ENCODE results near the gene KAZN. TPM values are rescaled to one million over a fixed set of nuclear protein-coding genes. Genes with fewer than 3 reads are reported as not detected.
A peak's percentile ranks its signal among the peaks of the same experiment; 100 is the strongest.

The KAZN gene
- total RNA-seq (2021; fragmentation: NEBNext Ultra II Directional; extraction: Animal tissue kit (Norgen Biotek cat#: 25700)) = 10.6 and 11.8 TPM in 2 replicates
- 3.7 and 5.0 TPM in 2 replicates for polyA plus RNA-seq (2011; rRNA removed)
- polyA plus RNA-seq (2011; cell fraction: cytosol; rRNA removed) = 4.4 TPM
- polyA plus RNA-seq (2011; cell fraction: nucleus; rRNA removed) = 6.7 TPM
- 6.4 to 7.4 TPM (median 6.8 TPM) in 4 replicates for polyA plus RNA-seq (2012, experiment 1 of 2)
- polyA plus RNA-seq (2012, experiment 2 of 2) = 4.9 TPM
- polyA plus RNA-seq (2013, experiment 1 of 2) = 6.0 TPM
- polyA plus RNA-seq (2013, experiment 2 of 2) = 6.3 TPM
- polyA minus RNA-seq (2011; rRNA and poly(A)+ RNA removed) = 3.5 and 3.8 TPM in 2 replicates
- 5.4 TPM for polyA minus RNA-seq (2011; cell fraction: cytosol; rRNA and poly(A)+ RNA removed)
- polyA minus RNA-seq (2011; cell fraction: nucleus; rRNA and poly(A)+ RNA removed) = 7.0 TPM
- long read RNA-seq, experiment 1, partial matches to known transcripts = 0 of 1 reads
- long read RNA-seq, experiment 1, other reads (novel, unspliced or antisense) = 1 of 1 reads
- long read RNA-seq, experiment 2, partial matches to known transcripts = 0 of 1 reads
- long read RNA-seq, experiment 2, other reads (novel, unspliced or antisense) = 1 of 1 reads

DNA sequence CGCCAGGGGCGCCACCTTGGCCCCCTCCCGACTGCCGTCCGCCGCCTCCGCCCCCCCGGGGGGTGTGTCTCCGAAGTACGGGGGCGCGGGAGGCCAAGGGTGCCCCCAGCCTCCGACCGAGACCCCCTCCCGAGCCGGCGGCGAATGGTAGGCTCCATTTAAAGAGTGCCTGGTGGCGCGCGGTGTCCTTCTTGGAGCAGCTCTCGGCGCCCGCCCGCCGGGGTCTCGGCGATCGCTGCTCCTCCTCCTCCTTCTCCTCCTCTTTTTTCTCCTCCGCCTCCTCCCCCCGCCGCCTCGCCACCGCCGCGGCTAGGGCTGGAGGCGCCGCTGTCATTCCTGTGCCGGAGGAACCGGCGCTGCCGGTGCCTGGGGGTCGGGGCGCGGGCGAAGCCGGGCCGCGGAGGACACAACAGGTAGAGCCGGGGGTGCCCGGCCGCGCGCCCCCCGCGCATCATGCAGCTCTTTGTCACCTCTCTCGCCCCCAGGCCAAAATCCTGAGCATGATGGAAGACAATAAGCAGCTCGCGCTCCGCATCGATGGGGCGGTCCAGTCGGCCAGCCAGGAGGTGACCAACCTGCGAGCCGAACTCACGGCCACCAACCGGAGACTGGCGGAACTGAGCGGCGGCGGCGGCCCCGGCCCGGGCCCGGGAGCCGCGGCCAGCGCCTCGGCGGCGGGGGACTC, at the start of gene KAZN:
Gene KAZN (plus strand): TSS at position 188 of the 685 bp plus-strand sequence.
- H2AFZ ChIP-seq (ENCODE audit: low read length) = no peak within 1 kb of the TSS; the same call in 1 of the 2 replicates
- no peak within 1 kb of the TSS for H3K14ac ChIP-seq (ENCODE audit: insufficient read length)
- H3K27me3 ChIP-seq (replicated peaks in 1 of 4; ENCODE audit: control insufficient read depth in 3 of 4, extremely low read depth in 1 of 4, insufficient read depth in 3 of 4, low read length in 3 of 4) = peaks cover 1 to 25% (median 19%) of the 10 kb centered on the region in 4 experiments
- WGBS, 2 experiments (ENCODE audit: extremely low coverage in 1 of 2, insufficient coverage in 1 of 2, insufficient read length in 1 of 2, insufficient replicate concordance in 2 of 2, low coverage in 1 of 2, low lambda C conversion rate in 2 of 2, missing lambda C conversion rate in 1 of 2) = 2% methylated on average over 21 of the region's 81 CpGs; no CpG with 5 or more reads in 1 of the 2 experiments
- H3K23ac ChIP-seq (ENCODE audit: insufficient read length) = no peak within 1 kb of the TSS
- H3K9me3 ChIP-seq (ENCODE audit: insufficient read depth in 2 of 2, low read depth in 1 of 2, low read length in 1 of 2) = no peaks in the 10 kb centered on the region
- H3K4me3 ChIP-seq (ENCODE audit: extremely low read depth in 1 of 4, insufficient read depth in 2 of 4, low read depth in 3 of 4, low read length in 4 of 4) = peak within 1 kb of the TSS; percentile 71 to 88 (median 71)
- H3K4me2 ChIP-seq (ENCODE audit: insufficient read depth in 1 of 2, low read depth in 2 of 2, low read length in 2 of 2) = peak within 1 kb of the TSS; percentile 81 to 87
- H3K9ac ChIP-seq (replicated peaks in 1 of 4; ENCODE audit: extremely low read depth in 1 of 4, low read depth in 3 of 4, low read length in 3 of 4) = peak within 1 kb of the TSS; percentile 48 to 65 (median 56); a peak in 6 of 7 replicates
- no peak within 1 kb of the TSS for H2AK5ac ChIP-seq (ENCODE audit: low read depth, low read length)
- H3K36me3 ChIP-seq (ENCODE audit: control insufficient read depth in 2 of 4, insufficient read depth in 4 of 4, low read length in 3 of 4) = no peaks in the 10 kb centered on the region
- H3K18ac ChIP-seq (ENCODE audit: extremely low read depth, low read length) = peak within 1 kb of the TSS; percentile 51; the same call in 1 of the 2 replicates
- 0 out of 2 replicates have a peak within 1 kb of the TSS, but pooled peaks have one; percentile 71 for H2BK12ac ChIP-seq (ENCODE audit: low read depth, low read length)
- peaks cover 16% of the 10 kb centered on the region; the same call in 1 of the 2 replicates for H3K23me2 ChIP-seq (ENCODE audit: low read depth, low read length)
- H3K79me2 ChIP-seq (ENCODE audit: control insufficient read depth in 1 of 2, insufficient read depth in 2 of 2, low read length in 2 of 2) = peaks cover 0 to 11% of the 10 kb centered on the region in 2 experiments; a peak in 1 of 4 replicates
- DNase-seq (ENCODE audit: low read depth in 1 of 2, low spot score in 2 of 2) (peak in 1 of 2 experiments; percentile 83), FAIRE-seq (no peak)
- H3K4ac ChIP-seq (replicated peaks; ENCODE audit: insufficient read length, low read depth, low read length) = no peak within 1 kb of the TSS
- 0 out of 2 replicates have a peak, but pooled peaks cover 2% of the 10 kb centered on the region for H3K79me1 ChIP-seq (ENCODE audit: low read depth, low read length)
- no peak within 1 kb of the TSS for H2BK120ac ChIP-seq (replicated peaks; ENCODE audit: low read depth, low read length)
- H4K20me1 ChIP-seq (replicated peaks in 1 of 2; ENCODE audit: control insufficient read depth in 1 of 2, insufficient read depth in 2 of 2, low read length in 2 of 2) = no peaks in the 10 kb centered on the region
- H4K5ac ChIP-seq (ENCODE audit: insufficient read length, low read depth, low read length) = peak within 1 kb of the TSS; percentile 39
- H2BK20ac ChIP-seq (ENCODE audit: low read length) = peak within 1 kb of the TSS; percentile 57; the same call in 1 of the 2 replicates
- H3K4me1 ChIP-seq (replicated peaks in 1 of 4; ENCODE audit: control insufficient read depth in 3 of 4, insufficient read depth in 4 of 4, low read length in 3 of 4) = peaks cover 17 to 35% (median 24%) of the 10 kb centered on the region in 4 experiments
- H4K91ac ChIP-seq (replicated peaks; ENCODE audit: insufficient read length, low read length) = peak within 1 kb of the TSS; percentile 61
- H4K8ac ChIP-seq (ENCODE audit: extremely low read depth, insufficient read depth, low read length) = peak within 1 kb of the TSS; percentile 58
- H2BK5ac ChIP-seq (ENCODE audit: low read depth, low read length) = peak within 1 kb of the TSS; percentile 55; the same call in 1 of the 2 replicates
- POLR2A ChIA-PET (ENCODE audit: partially characterized antibody) = interaction anchor here (0.6 to 3.4 kb wide), 9 partner anchors 10 to 425 kb away, joined by 3 to 11 read pairs (median 4); no protein-coding TSS in a partner anchor
- no peak within 1 kb of the TSS; the same call in 1 of the 2 replicates for H2BK15ac ChIP-seq (ENCODE audit: low read length)
- H3K56ac ChIP-seq (replicated peaks; ENCODE audit: insufficient read length, low read depth, low read length) = no peak within 1 kb of the TSS
- no peak within 1 kb of the TSS for H3K27ac ChIP-seq (ENCODE audit: low read depth, low read length)
- CTCF ChIA-PET (ENCODE audit: partially characterized antibody) = interaction anchor here (0.6 to 2.0 kb wide), 8 partner anchors 11 to 616 kb away, joined by 3 to 5 read pairs (median 3); no protein-coding TSS in a partner anchor
- TF ChIP-seq SIN3A (conservative IDR thresholded peaks at IDR 0.05 in 1 of 2, IDR thresholded peaks at IDR 0.05 in 1 of 2; ENCODE audit: low read depth in 1 of 2, low read length in 2 of 2) = no peak; a peak in 2 of 4 replicates
- TF ChIP-seq TBP (IDR thresholded peaks at IDR 0.05; ENCODE audit: low read depth, low read length) = peak; percentile 78
- TF ChIP-seq POLR2AphosphoS5 (IDR thresholded peaks at IDR 0.05; ENCODE audit: low read depth, low read length) = no peak
- TF ChIP-seq EGR1 (IDR thresholded peaks at IDR 0.05; ENCODE audit: borderline replicate concordance, low read depth, low read length) = 0 out of 2 replicates have a peak, but pooled peaks have one; percentile 15
- peak; percentile 83 for TF ChIP-seq TAF1 (IDR thresholded peaks at IDR 0.05; ENCODE audit: low read depth, low read length)
- peak; percentile 38 for TF ChIP-seq EZH2 (IDR thresholded peaks at IDR 0.05; ENCODE audit: low read depth, low read length, severe bottlenecking)
- TF ChIP-seq EP300 (IDR thresholded peaks at IDR 0.05; ENCODE audit: borderline replicate concordance in 1 of 2, low read depth in 2 of 2, low read length in 2 of 2) = peak in 1 of 2 experiments; percentile 80; a peak in 1 of 3 replicates
- TF ChIP-seq SIX5 (IDR thresholded peaks at IDR 0.05; ENCODE audit: low read depth, low read length) = no peak
